Lower leg skin (tissue), 4 donors: ENCODE data around the gene IFNA5. TPM values are rescaled to one million over a fixed set of nuclear protein-coding genes. Genes with fewer than 3 reads are reported as not detected.

Experiments
- DNase-seq, 2 donors: peaks; one replicate each; pipeline ENCODE4 v3.0.0-alpha.2; 2019; ENCODE audit warnings: low spot score in 2 of 2
- H3K4me3 ChIP-seq: fragments of 200-600 bp; sonication (generic); 2 replicates; pipeline ENCODE4 v1.5.1; 2017; ENCODE audit warnings: mild to moderate bottlenecking, low read depth; ENCODE audit not compliant: poor library complexity, severe bottlenecking
- CTCF ChIP-seq, 3 donors: fragments of 450-650 bp; IDR thresholded peaks; one replicate each; pipeline ENCODE4 v1.5.1; 2016; ENCODE audit warnings: antibody characterized with exemption in 3 of 3, mild to moderate bottlenecking in 3 of 3, moderate library complexity in 2 of 3
- POLR2A ChIP-seq, 2 donors: fragments of 450-650 bp; IDR thresholded peaks; one replicate each; pipeline ENCODE4 v1.6.1; 2016 to 2017; ENCODE audit warnings: antibody characterized with exemption in 2 of 2, mild to moderate bottlenecking in 1 of 2, moderate library complexity in 1 of 2
- WGBS, 2 donors: methylation state at CpG; one replicate each; pipeline ENCODE4 v1.1.5; 2018; 5-methylcytosine and 5-hydroxymethylcytosine counted together
- intact Hi-C: fragments of 100-400 bp; cut with DNase I; formaldehyde crosslinking; loops from one replicate; pipeline ENCODE4 v1.15.0; 2023; ENCODE audit warnings: low total_unique reads
- total RNA-seq, 4 donors: library from RNA; depleted of rRNA; stranded (reverse); fragments of >200 nt; gene quantifications; one replicate each; pipeline ENCODE4 v1.1.0, GENCODE V29; 2016

IFNA5 gene
- total RNA-seq, 4 donors from 2014 or later: not detected

- no peak overlapping the region for H3K4me3 ChIP-seq
- intact Hi-C loops: no loop called here
- DNase-seq: no peak
- no peak for TF ChIP-seq POLR2A (IDR thresholded peaks at IDR 0.05)
- TF ChIP-seq CTCF (IDR thresholded peaks at IDR 0.05): no peak
- WGBS, 2 donors: 59 to 68% methylated on average over 2 of the region's 2 CpGs
Observed at GRCh38 chr9:21314152-21314551, 9.0 kb upstream of the IFNA5 start.

GRCh38 chr9:21311889-21312288 lies 6.8 kb upstream of the IFNA5 start:
- WGBS, 2 donors: 80 to 83% methylated on average over 1 of the region's 1 CpG
- no peak for DNase-seq
- no peak for TF ChIP-seq CTCF (IDR thresholded peaks at IDR 0.05)
- TF ChIP-seq POLR2A (IDR thresholded peaks at IDR 0.05): no peak
- H3K4me3 ChIP-seq: no peak overlapping the region
- intact Hi-C loops: no loop called here

- DNase-seq: no peak
- TF ChIP-seq CTCF (IDR thresholded peaks at IDR 0.05) (no peak), POLR2A (IDR thresholded peaks at IDR 0.05) (no peak)
- 79 to 90% methylated on average over 1 of the region's 1 CpG for WGBS, 2 donors
- intact Hi-C loops: no loop called here
- H3K4me3 ChIP-seq: no peak overlapping the region
Observed at GRCh38 chr9:21295992-21296391, 9.1 kb downstream of the IFNA5 start.

- no peak for TF ChIP-seq POLR2A (IDR thresholded peaks at IDR 0.05)
- no peak for TF ChIP-seq CTCF (IDR thresholded peaks at IDR 0.05)
- intact Hi-C loops: no loop called here
- H3K4me3 ChIP-seq: no peak overlapping the region
- no peak for DNase-seq
- 43 to 72% methylated on average over 6 of the region's 6 CpGs for whole genome bisulfite sequencing, 2 donors
Observed at GRCh38 chr9:21294904-21295538, 10.1 kb downstream of the IFNA5 start.

GRCh38 chr9:21294364-21294774 lies 10.7 kb downstream of the IFNA5 start:
- TF ChIP-seq CTCF (IDR thresholded peaks at IDR 0.05) (no peak), POLR2A (IDR thresholded peaks at IDR 0.05) (no peak)
- peak in 1 of 2 donors; percentile 36 for DNase-seq
- 50% methylated on average over 1 of the region's 1 CpG for WGBS, 2 donors
- intact Hi-C loops: no loop called here
- H3K4me3 ChIP-seq: no peak overlapping the region

DNA sequence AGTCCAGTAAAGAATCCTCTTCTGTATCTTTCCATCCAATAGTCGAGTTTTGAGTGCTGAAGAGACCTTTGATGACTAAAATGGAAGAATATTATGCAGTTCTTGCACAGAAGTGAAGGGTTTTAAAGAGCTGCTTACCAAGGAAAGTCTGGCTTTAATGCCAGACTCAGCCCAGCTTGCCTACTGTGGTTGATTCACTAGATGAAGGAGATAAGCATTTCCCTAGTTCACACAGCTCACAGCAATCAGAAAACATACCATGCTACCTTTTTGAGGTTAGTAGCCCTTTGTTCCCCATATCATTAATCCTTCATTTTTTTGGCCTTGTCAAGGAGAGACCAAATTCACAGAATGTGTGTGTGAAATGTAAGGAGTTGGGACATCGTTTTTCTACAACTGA lies 15.3 kb downstream of the IFNA5 start:
- WGBS, 2 donors: 33 to 49% methylated on average over 2 of the region's 2 CpGs
- H3K4me3 ChIP-seq: no peak overlapping the region
- no peak for DNase-seq
- intact Hi-C loops: no loop called here
- TF ChIP-seq POLR2A (IDR thresholded peaks at IDR 0.05) (no peak), CTCF (IDR thresholded peaks at IDR 0.05) (no peak)
